ENCODE results near the gene SSR2.

DNA sequence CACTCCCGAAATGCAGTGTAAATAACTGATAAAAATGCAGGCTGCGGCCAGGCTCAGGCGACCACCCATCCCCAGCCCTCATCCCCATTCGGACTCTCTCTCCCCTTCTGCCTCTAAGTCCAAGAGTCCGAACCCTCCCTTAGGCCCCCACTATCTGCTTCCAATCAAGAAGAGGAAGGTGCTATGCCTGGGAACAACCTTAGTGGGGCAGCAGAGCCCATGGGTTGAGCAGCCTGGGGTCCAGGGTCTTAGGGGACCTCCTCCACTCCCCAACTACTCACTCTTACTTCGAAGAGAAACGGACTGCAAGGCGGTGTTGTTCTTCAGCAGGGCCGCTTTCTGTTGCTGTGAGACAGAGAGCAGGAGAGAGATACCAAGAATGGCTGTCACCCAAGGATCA lies 54.6 kb downstream of the SSR2 start:
- TF ChIP-seq POLR2A (IDR thresholded peaks at IDR 0.05) (no peak), EP300 (IDR thresholded peaks at IDR 0.05) (no peak), POLR2AphosphoS5 (IDR thresholded peaks at IDR 0.05) (no peak)
- TF ChIP-seq, protein P1, sequence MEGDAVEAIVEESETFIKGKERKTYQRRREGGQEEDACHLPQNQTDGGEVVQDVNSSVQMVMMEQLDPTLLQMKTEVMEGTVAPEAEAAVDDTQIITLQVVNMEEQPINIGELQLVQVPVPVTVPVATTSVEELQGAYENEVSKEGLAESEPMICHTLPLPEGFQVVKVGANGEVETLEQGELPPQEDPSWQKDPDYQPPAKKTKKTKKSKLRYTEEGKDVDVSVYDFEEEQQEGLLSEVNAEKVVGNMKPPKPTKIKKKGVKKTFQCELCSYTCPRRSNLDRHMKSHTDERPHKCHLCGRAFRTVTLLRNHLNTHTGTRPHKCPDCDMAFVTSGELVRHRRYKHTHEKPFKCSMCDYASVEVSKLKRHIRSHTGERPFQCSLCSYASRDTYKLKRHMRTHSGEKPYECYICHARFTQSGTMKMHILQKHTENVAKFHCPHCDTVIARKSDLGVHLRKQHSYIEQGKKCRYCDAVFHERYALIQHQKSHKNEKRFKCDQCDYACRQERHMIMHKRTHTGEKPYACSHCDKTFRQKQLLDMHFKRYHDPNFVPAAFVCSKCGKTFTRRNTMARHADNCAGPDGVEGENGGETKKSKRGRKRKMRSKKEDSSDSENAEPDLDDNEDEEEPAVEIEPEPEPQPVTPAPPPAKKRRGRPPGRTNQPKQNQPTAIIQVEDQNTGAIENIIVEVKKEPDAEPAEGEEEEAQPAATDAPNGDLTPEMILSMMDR (IDR thresholded peaks at IDR 0.05): no peak
